NCI-H748 (cell line): ENCODE results near the gene AJAP1.

ENCODE experiments used
- DNase-seq: peaks from one replicate; lab custom pipeline; 2025; ENCODE audit not compliant: unreplicated experiment; lab: John Stamatoyannopoulos, UW

The AJAP1 gene

DNA sequence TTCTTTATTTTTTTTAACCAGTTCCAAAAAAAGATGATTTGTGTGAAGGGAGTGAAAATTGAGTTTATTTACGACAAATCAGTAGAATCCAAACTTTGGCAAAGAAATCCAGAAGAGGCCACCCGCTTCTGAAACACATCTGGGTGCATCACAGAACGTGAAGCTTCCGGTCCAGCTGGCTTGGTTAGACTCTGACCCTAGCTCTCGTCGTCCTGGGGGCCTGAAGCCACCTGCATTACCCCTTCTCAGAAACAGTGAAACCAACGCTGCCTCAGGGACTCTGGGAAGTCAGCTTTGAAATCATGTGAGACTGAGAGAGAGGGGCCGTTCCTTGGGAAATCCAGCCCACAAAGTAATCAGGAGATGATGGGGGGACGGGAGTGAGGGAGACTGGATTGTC is 21.8 kb downstream of the AJAP1 start:
- DNase-seq, result no peak

GRCh38 chr1:4677608-4678007 is 23.2 kb downstream of the AJAP1 start:
- no peak for DNase-seq

GRCh38 chr1:4678066-4678717 is 23.8 kb downstream of the AJAP1 start:
- DNase-seq, result no peak

DNA sequence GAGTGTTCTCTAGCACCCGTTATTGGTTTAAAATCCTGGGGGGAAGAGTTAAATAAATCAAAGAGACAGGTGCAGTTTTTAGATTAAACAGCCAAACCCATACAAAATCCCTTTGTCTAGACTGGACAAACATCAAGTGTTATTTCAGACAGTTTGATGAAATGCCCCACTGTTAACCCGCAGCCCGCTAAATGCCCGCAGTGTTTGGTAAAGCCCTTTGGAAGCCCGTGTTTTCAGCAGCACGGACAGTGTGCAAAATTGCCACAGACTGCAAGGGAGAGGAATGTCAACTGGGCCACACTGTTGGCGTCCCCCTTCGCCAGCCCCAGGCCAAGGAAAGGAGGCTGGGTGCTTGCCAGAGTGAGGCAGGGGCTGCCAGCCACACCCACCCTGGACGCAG is 26.6 kb downstream of the AJAP1 start:
- DNase-seq, result peak; percentile 2

GRCh38 chr1:4682607-4683220 is 28.3 kb downstream of the AJAP1 start:
- DNase-seq, result no peak

DNA sequence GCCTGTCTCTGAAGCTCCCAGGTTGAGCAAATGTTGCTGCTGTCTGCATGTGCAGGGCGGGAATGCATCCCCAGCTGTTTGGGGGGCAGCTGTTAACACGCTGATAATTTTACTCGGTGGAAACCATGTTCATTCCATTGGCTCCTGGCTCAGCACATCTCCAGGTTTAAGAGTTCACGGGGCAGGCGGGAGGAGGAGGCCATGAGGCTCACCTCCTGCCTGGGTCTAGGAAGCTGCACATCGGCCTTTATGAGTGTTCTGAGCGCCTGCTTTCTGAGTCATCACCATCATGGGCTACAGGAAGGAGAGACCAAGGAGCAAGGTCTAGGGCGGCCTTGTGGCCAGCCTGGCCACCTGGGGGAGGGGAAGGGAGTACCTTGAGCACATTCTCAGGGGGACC is 29.7 kb downstream of the AJAP1 start:
- DNase-seq, result no peak

GRCh38 chr1:4684864-4685522 is 30.6 kb downstream of the AJAP1 start:
- DNase-seq, result no peak

DNA sequence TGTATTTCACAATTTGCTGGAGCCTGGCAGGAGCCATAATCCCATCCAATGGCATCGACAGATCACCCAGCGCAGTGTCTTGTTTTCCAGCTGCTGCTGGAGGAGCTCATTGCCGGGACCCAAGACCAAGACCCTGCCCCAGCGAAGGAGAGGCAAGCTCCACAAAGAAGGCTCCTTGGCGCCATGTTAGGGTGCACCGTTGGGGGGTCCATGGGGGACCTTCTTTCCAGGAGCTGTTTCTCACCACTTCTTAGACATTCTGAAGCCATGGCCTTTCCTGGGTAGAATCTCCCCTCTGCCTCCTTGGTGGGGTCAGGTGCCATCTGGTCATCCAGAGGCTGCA is 31.1 kb downstream of the AJAP1 start:
- no peak for DNase-seq

DNA sequence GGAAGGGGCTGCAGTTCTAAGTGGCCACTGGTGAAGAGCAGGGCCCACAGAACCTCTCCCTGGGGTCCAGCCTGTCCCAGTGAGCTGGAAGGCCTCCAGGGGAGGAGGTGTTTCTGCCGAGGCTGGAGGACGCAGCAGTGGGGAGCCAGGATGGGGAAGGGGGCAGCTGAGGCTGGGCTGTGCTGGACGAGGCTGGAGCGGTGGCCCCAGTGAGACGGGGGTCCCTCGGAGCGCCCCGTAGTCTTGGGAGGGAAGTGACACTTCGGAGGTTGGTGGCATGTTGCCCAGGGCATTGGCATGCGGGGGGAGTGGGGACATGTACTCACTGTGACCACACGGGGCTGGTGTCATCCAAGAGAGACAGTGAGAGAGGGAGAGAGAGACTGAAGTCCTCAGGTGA is 33.5 kb downstream of the AJAP1 start:
- DNase-seq, result no peak

GRCh38 chr1:4689271-4689935 is 35.0 kb downstream of the AJAP1 start:
- DNase-seq, result no peak

GRCh38 chr1:4689941-4690635 is 35.7 kb downstream of the AJAP1 start:
- DNase-seq, result no peak

DNA sequence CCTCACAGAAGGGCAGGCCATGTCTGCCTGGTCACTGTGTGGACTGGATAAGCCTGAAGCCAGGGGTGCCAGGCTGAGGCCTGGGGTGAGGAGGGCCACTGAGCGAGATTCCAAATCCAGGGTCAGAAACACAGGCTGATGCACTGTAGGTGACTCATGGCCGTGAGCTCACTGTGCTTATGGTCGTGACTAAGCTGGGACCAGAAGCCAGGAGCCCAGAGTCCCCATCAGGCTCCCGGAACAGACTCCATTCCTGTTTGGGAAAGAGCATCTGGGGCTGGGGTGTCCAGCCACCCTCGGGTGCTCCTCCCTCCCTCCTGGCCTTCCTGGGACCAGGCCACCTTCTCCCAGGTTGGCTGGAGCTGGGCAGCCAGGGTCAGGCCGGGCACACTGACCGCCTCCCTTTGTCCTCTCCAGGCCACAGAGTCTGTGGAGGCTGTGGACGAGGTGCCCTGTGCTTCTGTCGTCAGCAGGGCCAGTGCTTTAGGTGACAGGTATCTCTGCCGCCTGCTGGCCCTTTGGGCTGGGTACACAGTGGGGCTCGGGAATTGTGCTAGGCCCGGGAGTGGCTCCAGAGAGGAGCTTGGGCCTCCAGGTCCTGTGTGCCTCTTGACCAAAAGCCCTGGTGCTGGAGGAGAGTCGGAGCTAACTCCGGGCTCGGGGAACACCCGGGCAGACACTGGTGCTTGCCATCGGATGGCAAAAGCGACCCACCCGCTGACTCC is 36.7 kb downstream of the AJAP1 start:
- DNase-seq, result no peak

- no peak for DNase-seq
These were observed 37.5 kb downstream of the AJAP1 start for GRCh38 chr1:4691766-4692405.

- DNase-seq, result no peak
These were observed 38.0 kb downstream of the AJAP1 start for GRCh38 chr1:4692437-4692836.

DNA sequence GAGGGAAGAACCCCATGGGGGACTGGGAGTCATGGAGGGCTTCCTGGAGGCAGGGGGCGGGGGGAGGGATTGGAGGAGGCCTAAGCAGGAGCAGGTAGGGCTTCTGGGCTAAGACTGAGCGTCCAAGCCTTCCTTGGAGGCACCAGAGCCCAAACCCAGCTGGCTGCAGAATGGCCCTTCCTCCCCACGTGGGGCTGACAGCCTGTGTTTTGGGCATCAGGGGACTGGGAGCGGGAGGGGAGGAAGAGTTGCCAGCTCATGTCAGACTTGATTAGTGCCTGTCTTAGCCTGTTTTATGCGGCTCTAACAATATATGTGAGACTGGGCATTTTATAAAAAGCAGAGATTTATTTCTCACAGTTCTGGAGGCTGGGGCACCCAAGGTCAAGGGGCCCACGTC is 38.9 kb downstream of the AJAP1 start:
- no peak for DNase-seq

GRCh38 chr1:4693891-4694290 is 39.5 kb downstream of the AJAP1 start:
- DNase-seq, result no peak

DNA sequence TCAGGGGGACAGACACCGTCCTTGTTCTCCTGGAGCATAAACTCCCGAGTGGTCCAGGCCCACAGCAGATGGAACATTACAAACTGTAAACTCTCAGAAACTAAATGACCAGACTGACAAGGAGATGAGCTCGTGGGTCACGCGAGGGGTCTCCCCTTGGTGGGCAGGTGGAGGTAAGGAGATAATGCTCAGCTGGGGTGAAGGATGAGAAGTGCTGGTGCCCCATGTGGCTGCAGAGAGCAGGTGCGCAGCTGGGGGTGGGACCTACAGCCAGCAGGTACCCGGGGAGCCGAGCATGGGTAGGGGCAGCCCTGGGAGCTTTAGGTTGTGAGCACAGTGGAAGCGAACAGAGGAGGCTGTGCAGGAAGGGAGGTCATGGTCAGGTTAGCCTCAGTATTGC is 40.1 kb downstream of the AJAP1 start:
- no peak for DNase-seq

DNA sequence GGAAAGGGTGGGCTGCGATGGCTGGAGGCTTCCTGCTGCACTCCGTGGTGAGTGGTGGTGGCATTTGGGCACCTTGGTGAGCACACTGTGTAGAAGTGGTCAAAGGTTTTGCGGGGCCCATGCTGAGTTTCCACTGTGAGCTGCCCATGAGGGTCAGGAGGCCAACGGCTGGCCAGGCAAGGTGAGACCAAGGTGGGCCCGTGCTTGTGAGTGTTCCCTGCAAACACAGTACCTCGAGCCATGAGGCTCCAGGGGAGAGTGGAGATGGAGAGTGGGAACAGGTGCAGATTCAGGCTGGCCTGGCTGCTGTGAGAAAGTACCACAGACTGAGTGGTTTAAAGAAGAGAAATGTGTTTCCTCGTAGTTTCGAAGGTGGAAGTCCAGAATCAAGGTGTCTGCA is 40.8 kb downstream of the AJAP1 start:
- no peak for DNase-seq

- DNase-seq, result no peak
These were observed 41.8 kb downstream of the AJAP1 start for GRCh38 chr1:4696161-4696745.

DNA sequence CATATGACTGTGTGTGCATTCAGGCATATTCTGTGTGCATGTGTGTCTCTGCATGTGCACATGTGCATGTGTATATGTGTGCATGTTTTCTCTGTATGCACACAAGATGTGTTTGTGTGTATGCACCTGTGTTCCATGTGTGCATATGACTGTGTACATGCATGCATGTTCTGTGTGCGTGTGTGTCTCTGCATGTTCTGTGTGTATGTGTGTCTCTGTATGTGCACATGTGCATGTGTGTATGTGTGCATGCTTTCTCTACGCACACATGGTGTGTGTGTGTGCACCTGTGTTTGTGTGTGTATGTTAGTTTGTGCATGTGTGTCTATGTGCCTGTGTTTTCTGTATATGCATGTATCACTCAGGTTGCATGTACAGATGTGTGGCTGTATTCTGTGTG is 42.3 kb downstream of the AJAP1 start:
- DNase-seq, result no peak
